IMR-90 (cell line): ENCODE data around the gene ARRB1. TPM values are rescaled to one million over a fixed set of nuclear protein-coding genes. Genes with fewer than 3 reads are reported as not detected.

Experiments
- ATAC-seq: fragments of 200-7000 bp; cut with Tn5 transposase; 2 replicates; pipeline ENCODE4 v1.9.1; 2020; ENCODE audit warnings: low read depth, mild to moderate bottlenecking, moderate library complexity
- BruUV-seq: library from RNA; stranded (reverse); fragments of 400-500 nt; replicated peaks from 2 replicates; lab custom pipeline; 2021; lab: Mats Ljungman, UMichigan
- CTCF ChIA-PET: fragments of 300-600 bp; formaldehyde crosslinking; extraction: SDS; loops from one replicate; lab custom pipeline; 2021; ENCODE audit warnings: antibody characterized with exemption; lab: Yijun Ruan, JAX
- POLR2A ChIA-PET: fragments of 300-600 bp; sonication (Branson Sonifier 250); formaldehyde crosslinking; loops from one replicate; lab custom pipeline; 2022; ENCODE audit warnings: antibody characterized with exemption; ENCODE audit not compliant: unreplicated experiment; lab: Charles Lee
- DNase-seq: peaks from one replicate; pipeline ENCODE4 v3.0.0; 2013
- H2AFZ ChIP-seq: replicated peaks from 2 replicates; pipeline ENCODE3; 2013; ENCODE audit warnings: low read length, mild to moderate bottlenecking; ENCODE audit not compliant: poor library complexity
- H2AK5ac ChIP-seq: 2 replicates; pipeline ENCODE4 v1.6.1; 2013; ENCODE audit warnings: low read depth, low read length, inconsistent platforms
- H2AK9ac ChIP-seq: replicated peaks from 2 replicates; pipeline ENCODE3; 2013; ENCODE audit warnings: mild to moderate bottlenecking, low read depth, low read length, moderate library complexity; ENCODE audit not compliant: poor library complexity
- H2BK120ac ChIP-seq: 2 replicates; pipeline ENCODE4 v1.6.1; 2013; ENCODE audit warnings: low read depth, low read length, inconsistent platforms
- H2BK15ac ChIP-seq: 3 replicates; pipeline ENCODE4 v1.6.1; 2013; ENCODE audit warnings: low read depth, low read length, inconsistent platforms
- H2BK20ac ChIP-seq: 2 replicates; pipeline ENCODE4 v1.6.1; 2013; ENCODE audit warnings: low read depth, mild to moderate bottlenecking, inconsistent platforms, low read length, moderate library complexity
- H2BK5ac ChIP-seq: 2 replicates; pipeline ENCODE4 v1.6.1; 2013; ENCODE audit warnings: mild to moderate bottlenecking, low read depth, low read length, inconsistent platforms; ENCODE audit not compliant: poor library complexity, severe bottlenecking
- H3K14ac ChIP-seq: replicated peaks from 2 replicates; pipeline ENCODE4 v1.6.1; 2013; ENCODE audit warnings: low read depth, low read length, inconsistent platforms
- H3K18ac ChIP-seq: 2 replicates; pipeline ENCODE4 v1.6.1; 2013; ENCODE audit warnings: low read depth, low read length, control low read depth
- H3K23ac ChIP-seq: 2 replicates; pipeline ENCODE4 v1.6.1; 2013; ENCODE audit warnings: low read depth, low read length, inconsistent platforms
- H3K27ac ChIP-seq: 2 replicates; pipeline ENCODE4 v1.5.1; 2013; ENCODE audit warnings: mild to moderate bottlenecking, control low read depth, low read length; ENCODE audit not compliant: insufficient read depth
- H3K27me3 ChIP-seq: 2 replicates; pipeline ENCODE4 v1.6.1; 2013; ENCODE audit warnings: low read length; ENCODE audit not compliant: control insufficient read depth, insufficient read depth
- H3K36me3 ChIP-seq: 2 replicates; pipeline ENCODE4 v1.6.1; 2013; ENCODE audit warnings: low read length, mixed read lengths; ENCODE audit not compliant: control insufficient read depth, insufficient read depth
- H3K4ac ChIP-seq: 2 replicates; pipeline ENCODE4 v1.6.1; 2013; ENCODE audit warnings: low read depth, low read length, inconsistent platforms
- H3K4me1 ChIP-seq: 2 replicates; pipeline ENCODE4 v1.6.1; 2013; ENCODE audit warnings: low read length, mixed read lengths; ENCODE audit not compliant: control insufficient read depth, insufficient read depth
- H3K4me2 ChIP-seq: 2 replicates; pipeline ENCODE4 v1.6.1; 2013; ENCODE audit warnings: low read depth, mild to moderate bottlenecking, control low read depth, low read length, moderate library complexity
- H3K4me3 ChIP-seq: 2 replicates; pipeline ENCODE4 v1.5.1; 2013; ENCODE audit warnings: low read depth, mild to moderate bottlenecking, control low read depth, low read length, moderate library complexity; ENCODE audit not compliant: insufficient read depth
- H3K56ac ChIP-seq: 2 replicates; pipeline ENCODE4 v1.6.1; 2013; ENCODE audit warnings: low read length, inconsistent platforms; ENCODE audit not compliant: insufficient read depth; ENCODE audit errors: extremely low read depth
- H3K79me1 ChIP-seq, 2 experiments: 2 replicates each; pipeline ENCODE4 v1.6.1; 2013; ENCODE audit warnings: low read length in 2 of 2, inconsistent platforms in 1 of 2, low read depth in 1 of 2
- H3K9ac ChIP-seq: 2 replicates; pipeline ENCODE4 v1.6.1; 2013; ENCODE audit warnings: low read depth, low read length, control low read depth
- H3K9me1 ChIP-seq: 2 replicates; pipeline ENCODE4 v1.6.1; 2013; ENCODE audit warnings: low read length, inconsistent platforms; ENCODE audit not compliant: insufficient read depth
- H3K9me3 ChIP-seq: 2 replicates; pipeline ENCODE4 v1.6.1; 2013; ENCODE audit warnings: low read length; ENCODE audit not compliant: control insufficient read depth, insufficient read depth
- H4K20me1 ChIP-seq: 2 replicates; pipeline ENCODE4 v1.6.1; 2013; ENCODE audit warnings: low read length, inconsistent platforms; ENCODE audit not compliant: insufficient read depth
- H4K5ac ChIP-seq: 2 replicates; pipeline ENCODE4 v1.6.1; 2013; ENCODE audit warnings: mild to moderate bottlenecking, low read depth, low read length, control low read depth
- H4K8ac ChIP-seq, 2 experiments: 2 replicates each; pipeline ENCODE4 v1.6.1; 2013; ENCODE audit warnings: low read depth in 2 of 2, low read length in 2 of 2, control low read depth in 1 of 2, inconsistent platforms in 1 of 2
- H4K91ac ChIP-seq: 2 replicates; pipeline ENCODE4 v1.6.1; 2013; ENCODE audit warnings: low read depth, low read length, inconsistent platforms; ENCODE audit not compliant: insufficient read depth
- BHLHE40 ChIP-seq: fragments of 150-350 bp; IDR thresholded peaks from 2 replicates; pipeline ENCODE4 v1.6.1; 2016; ENCODE audit warnings: mild to moderate bottlenecking, low read depth, low read length
- CEBPB ChIP-seq: IDR thresholded peaks from 2 replicates; pipeline ENCODE4 v1.6.1; 2012; ENCODE audit warnings: low read depth, low read length, improper control_type of control experiment
- CHD1 ChIP-seq: IDR thresholded peaks from 2 replicates; pipeline ENCODE4 v1.6.1; 2012; ENCODE audit warnings: low read depth, low read length, improper control_type of control experiment
- FOS ChIP-seq: fragments of 150-350 bp; IDR thresholded peaks from 2 replicates; pipeline ENCODE4 v1.6.1; 2016; ENCODE audit warnings: low read depth, low read length
- MAFK ChIP-seq: IDR thresholded peaks from 2 replicates; pipeline ENCODE4 v1.6.1; 2012; ENCODE audit warnings: low read depth, low read length, improper control_type of control experiment
- MAZ ChIP-seq: IDR thresholded peaks from 2 replicates; pipeline ENCODE4 v1.6.1; 2012; ENCODE audit warnings: low read depth, mild to moderate bottlenecking, low read length, improper control_type of control experiment, moderate library complexity, borderline replicate concordance
- MXI1 ChIP-seq: IDR thresholded peaks from 2 replicates; pipeline ENCODE4 v1.6.1; 2012; ENCODE audit warnings: low read depth, mild to moderate bottlenecking, low read length, moderate library complexity, borderline replicate concordance
- NFE2L2 ChIP-seq: fragments of 150-350 bp; IDR thresholded peaks from 2 replicates; pipeline ENCODE4 v1.6.1; 2016; ENCODE audit warnings: low read depth, mild to moderate bottlenecking, low read length
- POLR2A ChIP-seq: IDR thresholded peaks from 2 replicates; pipeline ENCODE4 v1.6.1; 2012; ENCODE audit warnings: mild to moderate bottlenecking, low read depth, low read length
- RAD21 ChIP-seq: IDR thresholded peaks from 2 replicates; pipeline ENCODE4 v1.6.1; 2012; ENCODE audit warnings: low read length, improper control_type of control experiment
- RFX5 ChIP-seq: IDR thresholded peaks from 2 replicates; pipeline ENCODE4 v1.8.0; 2012; ENCODE audit warnings: low read depth, mild to moderate bottlenecking, low read length, moderate library complexity
- SMC3 ChIP-seq: fragments of 150-350 bp; IDR thresholded peaks from 2 replicates; pipeline ENCODE4 v1.6.1; 2016; ENCODE audit warnings: low read depth, mild to moderate bottlenecking, antibody characterized with exemption, low read length, moderate library complexity
- WGBS, 2 experiments: methylation state at CpG; one replicate each; pipeline versions ENCODE4 v1.1.5 to v1.1.7; 2013; ENCODE audit warnings: missing lambda C conversion rate in 2 of 2; ENCODE audit not compliant: insufficient read length in 1 of 2; ENCODE audit errors: extremely low coverage in 2 of 2; 5-methylcytosine and 5-hydroxymethylcytosine counted together
- dilution Hi-C: fragments of 300-500 bp; cut with HindIII; formaldehyde crosslinking; loops from one replicate; pipeline ENCODE4 v1.14.3; 2018; ENCODE audit warnings: low sequenced_read_pairs; ENCODE audit not compliant: unreplicated experiment
- in situ Hi-C: fragments of 300-500 bp; cut with MboI; formaldehyde crosslinking; loops from 3 replicates; pipeline ENCODE4 v1.14.3; 2019; ENCODE audit warnings: low sequenced_read_pairs, inconsistent platforms, mixed read lengths
- intact Hi-C: fragments of 100-400 bp; cut with micrococcal nuclease; formaldehyde crosslinking; loops from 2 replicates; pipeline ENCODE4 v1.10.0; 2022
- polyA plus RNA-seq, 3 experiments: library from polyadenylated mRNA; depleted of rRNA; stranded (reverse); fragments of >200 nt; gene quantifications; 2 replicates each; pipeline ENCODE4 v1.2.3, GENCODE V29; 2012; ENCODE audit warnings: low replicate concordance in 1 of 3
- total RNA-seq: library from RNA; depleted of rRNA; stranded (reverse); fragments of >200 nt; gene quantifications from 2 replicates; pipeline ENCODE4 v1.2.3, GENCODE V29; 2012
- TF ChIP-seq, protein P1 (sequence below): conservative IDR thresholded peaks from 2 replicates; pipeline ENCODE4 v1.5.1; 2012; ENCODE audit warnings: mild to moderate bottlenecking, low read depth, low read length, improper control_type of control experiment
- TF ChIP-seq, protein P2 (sequence below): fragments of 150-350 bp; IDR thresholded peaks from 2 replicates; pipeline ENCODE4 v1.6.1; 2017; ENCODE audit warnings: mild to moderate bottlenecking, antibody characterized with exemption, low read length, low read depth
- TF ChIP-seq, protein P3 (sequence below): fragments of 150-350 bp; IDR thresholded peaks from 2 replicates; pipeline ENCODE4 v1.6.1; 2016; ENCODE audit warnings: low read depth, mild to moderate bottlenecking, low read length, moderate library complexity, borderline replicate concordance

The ARRB1 gene
- total and polyA plus RNA-seq, 2 of the 4 experiments (the other 2 are of a cell fraction): 11.0 to 17.4 TPM

DNA sequence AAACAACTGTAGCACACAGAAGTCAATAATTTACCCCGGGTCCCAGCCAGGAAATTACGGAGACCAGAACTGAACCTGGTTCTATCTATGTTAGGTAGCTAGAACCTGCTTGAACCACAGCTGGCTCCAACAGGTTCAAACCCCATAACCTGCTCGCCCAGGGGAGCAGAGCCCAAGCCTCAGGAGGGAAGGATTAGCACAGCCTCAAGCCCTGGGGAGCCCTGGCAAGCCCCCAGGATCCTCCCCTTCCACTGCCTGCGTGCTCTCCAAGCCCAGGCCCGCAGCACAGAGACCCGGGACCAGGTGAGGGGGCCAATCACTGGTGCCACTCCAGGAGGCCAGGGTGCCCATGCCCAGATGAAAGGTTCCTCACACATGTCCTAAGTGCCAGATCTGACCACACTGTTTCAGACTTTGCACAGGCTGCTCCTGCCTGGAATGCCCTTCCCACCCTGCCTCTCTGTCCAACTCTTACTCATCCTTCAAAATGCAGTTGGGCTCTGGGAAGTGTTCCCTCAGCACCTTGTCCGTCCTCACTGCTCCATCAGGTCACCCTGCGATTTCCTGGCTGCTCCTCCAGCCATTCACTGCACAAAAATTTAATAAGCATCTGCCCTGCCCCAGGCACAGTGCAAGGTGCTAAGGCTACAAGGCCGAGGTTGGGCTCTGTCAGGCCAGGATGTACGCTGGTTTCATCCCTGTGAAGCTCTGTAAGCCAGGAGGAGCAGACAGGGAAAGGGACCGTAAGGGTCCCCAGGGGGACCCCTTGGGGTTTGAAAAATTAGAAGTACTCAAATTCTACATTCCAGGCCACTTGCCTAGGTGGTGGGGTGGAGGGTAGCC, 32.2 kb downstream of the ARRB1 start:
- H3K79me1 ChIP-seq: no peaks in the 10 kb centered on the region
- no peaks in the 10 kb centered on the region for H3K4me1 ChIP-seq
- H3K4me2 ChIP-seq: no peak overlapping the region
- no peak overlapping the region for H3K4me3 ChIP-seq
- no peak overlapping the region for H3K14ac ChIP-seq
- H2AK9ac ChIP-seq: no peak overlapping the region
- H3K27me3 ChIP-seq: no peaks in the 10 kb centered on the region
- no peak overlapping the region for H3K18ac ChIP-seq
- H3K56ac ChIP-seq: no peak overlapping the region
- no peak overlapping the region for H2AK5ac ChIP-seq
- CTCF ChIA-PET: no interaction called here
- intact Hi-C loops: no loop called here
- no peak overlapping the region for H2BK120ac ChIP-seq
- in situ Hi-C loops: no loop called here
- H4K5ac ChIP-seq: no peak overlapping the region
- H2BK20ac ChIP-seq: no peak overlapping the region
- H3K23ac ChIP-seq: no peak overlapping the region
- no peaks in the 10 kb centered on the region for H4K20me1 ChIP-seq
- POLR2A ChIA-PET: no interaction called here
- H4K8ac ChIP-seq: no peak overlapping the region
- 0 out of 2 replicates have a peak, but pooled peaks cover 3% of the 10 kb centered on the region for H3K9me1 ChIP-seq
- no peak overlapping the region for H3K27ac ChIP-seq
- no TSS peak for BruUV-seq
- peak overlapping the region; percentile 40 for H2AFZ ChIP-seq
- no peaks in the 10 kb centered on the region; the same call in 1 of the 2 replicates for H3K36me3 ChIP-seq
- ATAC-seq: peak; percentile 59
- no peak overlapping the region for H3K9ac ChIP-seq
- H3K9me3 ChIP-seq: no peaks in the 10 kb centered on the region
- H2BK15ac ChIP-seq: no peak overlapping the region
- H4K91ac ChIP-seq: no peak overlapping the region
- WGBS, 2 experiments: 100% methylated on average over 3 of the region's 11 CpGs; no CpG with 5 or more reads in 1 of the 2 experiments
- dilution Hi-C loops: no loop called here
- no peak overlapping the region for H2BK5ac ChIP-seq
- no peak overlapping the region for H3K4ac ChIP-seq
- peak; percentile 32 for DNase-seq
- TF ChIP-seq POLR2A (no peak), RFX5 (no peak), SMC3 (no peak), RAD21 (no peak), BHLHE40 (no peak), FOS (no peak), MXI1 (no peak), MAZ (no peak), CEBPB (no peak), MAFK (no peak), NFE2L2 (no peak), CHD1 (no peak)
- TF ChIP-seq, protein P1, sequence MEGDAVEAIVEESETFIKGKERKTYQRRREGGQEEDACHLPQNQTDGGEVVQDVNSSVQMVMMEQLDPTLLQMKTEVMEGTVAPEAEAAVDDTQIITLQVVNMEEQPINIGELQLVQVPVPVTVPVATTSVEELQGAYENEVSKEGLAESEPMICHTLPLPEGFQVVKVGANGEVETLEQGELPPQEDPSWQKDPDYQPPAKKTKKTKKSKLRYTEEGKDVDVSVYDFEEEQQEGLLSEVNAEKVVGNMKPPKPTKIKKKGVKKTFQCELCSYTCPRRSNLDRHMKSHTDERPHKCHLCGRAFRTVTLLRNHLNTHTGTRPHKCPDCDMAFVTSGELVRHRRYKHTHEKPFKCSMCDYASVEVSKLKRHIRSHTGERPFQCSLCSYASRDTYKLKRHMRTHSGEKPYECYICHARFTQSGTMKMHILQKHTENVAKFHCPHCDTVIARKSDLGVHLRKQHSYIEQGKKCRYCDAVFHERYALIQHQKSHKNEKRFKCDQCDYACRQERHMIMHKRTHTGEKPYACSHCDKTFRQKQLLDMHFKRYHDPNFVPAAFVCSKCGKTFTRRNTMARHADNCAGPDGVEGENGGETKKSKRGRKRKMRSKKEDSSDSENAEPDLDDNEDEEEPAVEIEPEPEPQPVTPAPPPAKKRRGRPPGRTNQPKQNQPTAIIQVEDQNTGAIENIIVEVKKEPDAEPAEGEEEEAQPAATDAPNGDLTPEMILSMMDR: no peak
- TF ChIP-seq, protein P2, sequence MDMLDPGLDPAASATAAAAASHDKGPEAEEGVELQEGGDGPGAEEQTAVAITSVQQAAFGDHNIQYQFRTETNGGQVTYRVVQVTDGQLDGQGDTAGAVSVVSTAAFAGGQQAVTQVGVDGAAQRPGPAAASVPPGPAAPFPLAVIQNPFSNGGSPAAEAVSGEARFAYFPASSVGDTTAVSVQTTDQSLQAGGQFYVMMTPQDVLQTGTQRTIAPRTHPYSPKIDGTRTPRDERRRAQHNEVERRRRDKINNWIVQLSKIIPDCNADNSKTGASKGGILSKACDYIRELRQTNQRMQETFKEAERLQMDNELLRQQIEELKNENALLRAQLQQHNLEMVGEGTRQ: no peak
- TF ChIP-seq, protein P3, sequence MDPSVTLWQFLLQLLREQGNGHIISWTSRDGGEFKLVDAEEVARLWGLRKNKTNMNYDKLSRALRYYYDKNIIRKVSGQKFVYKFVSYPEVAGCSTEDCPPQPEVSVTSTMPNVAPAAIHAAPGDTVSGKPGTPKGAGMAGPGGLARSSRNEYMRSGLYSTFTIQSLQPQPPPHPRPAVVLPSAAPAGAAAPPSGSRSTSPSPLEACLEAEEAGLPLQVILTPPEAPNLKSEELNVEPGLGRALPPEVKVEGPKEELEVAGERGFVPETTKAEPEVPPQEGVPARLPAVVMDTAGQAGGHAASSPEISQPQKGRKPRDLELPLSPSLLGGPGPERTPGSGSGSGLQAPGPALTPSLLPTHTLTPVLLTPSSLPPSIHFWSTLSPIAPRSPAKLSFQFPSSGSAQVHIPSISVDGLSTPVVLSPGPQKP: no peak
